GM18907 (cell line): ENCODE data around the gene FRMD1.

ENCODE experiments used
- ATAC-seq: cut with Tn5 transposase; IDR thresholded peaks from one replicate; pipeline ENCODE4 v1.9.1; 2021; ENCODE audit warnings: mild to moderate bottlenecking, moderate library complexity; ENCODE audit not compliant: unreplicated experiment

Gene FRMD1

DNA sequence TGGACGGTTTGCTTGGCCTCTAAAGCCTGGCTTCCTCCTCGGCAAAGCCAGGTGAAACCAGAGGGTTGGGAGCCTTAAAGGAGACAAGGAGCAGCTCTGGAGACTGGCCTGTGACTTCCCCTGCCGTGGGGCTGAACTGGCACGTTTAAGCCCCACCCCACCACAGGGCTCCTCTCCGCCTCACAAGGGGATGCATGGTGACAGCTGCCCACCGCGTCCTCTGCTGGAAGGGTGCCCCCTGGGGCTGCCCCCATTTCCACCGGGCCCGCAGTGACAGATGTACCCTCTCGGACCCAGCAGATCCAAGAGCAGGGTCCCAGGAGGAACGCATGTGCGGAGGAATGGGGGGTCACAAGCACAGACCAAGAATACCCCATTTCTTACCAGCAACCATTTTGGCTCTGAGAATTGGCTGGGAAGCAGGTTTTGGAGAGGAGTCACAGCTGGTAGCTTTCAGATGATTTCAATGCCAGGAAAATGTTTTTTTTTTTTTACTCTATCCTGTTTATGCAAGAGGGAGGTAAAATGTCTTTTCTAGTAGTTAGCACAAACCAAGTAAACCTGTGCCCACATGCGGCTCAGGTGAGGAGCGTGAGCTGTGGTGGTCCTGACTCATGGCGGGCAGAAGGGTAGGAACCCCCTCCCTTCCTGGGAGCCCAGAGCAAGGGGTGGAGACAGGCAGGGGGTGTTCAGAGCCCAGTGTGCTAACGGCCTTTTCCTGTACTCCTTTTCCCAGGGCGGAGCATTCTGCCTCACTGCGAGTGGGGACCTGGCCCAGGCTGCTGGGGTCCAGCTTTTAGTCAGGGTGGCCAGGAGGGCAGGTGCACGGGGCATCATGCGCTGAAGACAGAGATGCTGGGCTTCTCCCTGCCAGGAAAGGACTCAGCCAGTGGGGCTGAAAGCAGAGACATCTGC, 33.0 kb downstream of the FRMD1 start:
- no peak for ATAC-seq

DNA sequence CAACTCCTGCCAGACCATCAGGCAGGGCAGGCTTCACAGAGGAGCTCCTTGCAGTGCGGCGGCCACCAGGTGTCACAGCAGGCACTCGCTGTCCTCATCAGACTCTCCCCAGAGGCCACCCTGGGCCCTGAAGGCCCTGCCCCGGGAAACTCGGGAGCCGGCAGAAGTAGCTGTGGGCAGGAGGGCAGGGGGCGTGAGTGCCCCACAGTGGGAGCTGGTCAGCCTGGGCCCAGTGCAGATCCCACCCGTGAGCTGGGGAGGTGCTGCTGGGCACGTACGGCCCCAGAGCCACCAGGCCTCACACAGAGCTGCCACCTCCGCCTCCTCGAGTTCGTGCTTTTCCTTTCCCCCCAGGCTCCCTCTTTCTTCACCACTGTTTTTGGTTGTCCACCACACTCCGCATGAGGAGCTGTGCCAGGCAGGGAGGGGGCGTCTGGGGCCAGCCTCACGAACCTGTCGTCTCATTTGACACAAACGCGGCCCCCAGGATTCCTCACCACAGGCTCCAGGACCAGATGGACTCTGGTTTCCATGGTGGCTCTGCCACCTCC, 33.8 kb downstream of the FRMD1 start:
- ATAC-seq: no peak

DNA sequence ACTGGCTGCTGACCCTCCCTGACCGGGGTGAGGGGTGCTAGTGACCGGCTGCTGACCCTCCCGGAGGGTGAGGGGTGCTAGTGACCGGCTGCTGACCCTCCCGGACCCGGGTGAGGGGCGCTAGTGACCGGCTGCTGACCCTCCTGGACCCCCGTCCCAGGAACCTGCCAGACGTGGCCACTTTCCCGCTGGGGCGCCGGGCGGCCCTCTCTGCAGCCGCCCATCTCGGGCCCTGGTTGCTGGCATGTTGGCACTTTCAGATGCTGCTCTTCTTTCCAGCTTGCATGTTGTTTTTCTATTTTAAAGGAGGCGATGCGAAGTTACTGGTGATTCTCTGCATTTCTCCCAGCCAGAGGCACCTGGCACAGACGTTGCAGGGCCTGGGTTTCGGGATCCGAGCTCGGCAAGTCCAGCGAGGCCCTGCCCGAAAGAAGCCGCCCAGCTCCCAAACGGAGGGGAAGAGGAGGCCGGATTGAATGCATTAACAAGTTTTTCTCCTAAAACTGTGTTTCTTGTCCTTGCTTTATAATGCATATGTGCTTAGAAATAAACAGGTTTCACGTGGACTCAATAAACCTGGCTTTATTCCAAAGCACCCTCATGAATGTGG, 34.4 kb downstream of the FRMD1 start:
- ATAC-seq: no peak

DNA sequence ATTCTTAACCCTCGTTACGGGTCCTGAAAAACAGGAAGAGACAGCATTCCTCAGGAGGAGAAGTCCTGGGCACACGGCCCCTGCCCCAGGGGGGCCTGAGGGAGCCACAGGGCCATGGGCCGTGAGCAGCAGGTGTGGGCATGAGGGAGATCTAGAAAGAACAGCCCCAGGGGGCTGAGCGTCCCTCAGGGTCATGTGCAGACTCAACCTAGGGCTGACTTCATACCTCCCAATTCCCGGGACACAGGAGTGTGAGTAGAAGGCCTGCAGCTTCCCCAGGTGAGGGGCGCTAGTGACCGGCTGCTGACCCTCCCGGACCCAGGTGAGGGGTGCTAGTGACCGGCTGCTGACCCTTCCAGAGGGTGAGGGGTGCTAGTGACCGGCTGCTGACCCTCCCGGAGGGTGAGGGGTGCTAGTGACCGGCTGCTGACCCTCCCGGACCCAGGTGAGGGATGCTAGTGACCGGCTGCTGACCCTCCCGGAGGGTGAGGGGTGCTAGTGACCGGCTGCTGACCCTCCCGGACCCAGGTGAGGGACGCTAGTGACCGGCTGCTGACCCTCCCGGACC, 35.1 kb downstream of the FRMD1 start:
- ATAC-seq: no peak

DNA sequence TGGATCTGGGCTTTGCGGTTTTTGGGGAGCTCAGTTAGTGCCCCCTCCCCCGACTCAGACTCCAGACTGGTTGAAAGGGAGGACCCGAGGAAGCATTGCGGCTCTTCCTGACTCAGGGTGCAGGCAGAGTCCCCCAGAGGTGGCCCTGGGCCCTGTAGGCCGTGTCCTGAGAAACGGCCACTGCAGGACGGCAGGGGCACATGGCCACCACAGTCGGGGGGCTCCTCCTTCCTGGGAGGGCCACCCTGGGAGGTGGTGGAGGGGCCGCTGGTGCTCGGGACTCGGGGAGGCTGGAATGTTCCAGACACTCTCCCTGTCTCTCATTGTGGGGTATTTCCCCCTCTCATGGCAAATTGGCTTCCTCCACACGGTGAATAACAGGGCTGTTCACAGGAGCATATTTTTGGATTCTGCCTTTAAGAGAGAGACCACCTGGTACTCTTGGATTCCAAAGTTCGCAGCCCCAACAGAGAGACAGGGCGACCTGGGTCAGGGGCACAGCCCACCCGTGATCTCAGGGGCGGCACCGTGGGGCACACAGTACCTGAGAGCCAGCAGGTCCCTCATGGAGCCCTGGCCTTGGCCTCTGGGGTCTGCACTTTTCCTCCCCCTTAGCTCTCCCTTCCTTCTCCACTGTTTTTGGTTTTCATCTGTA, 35.7 kb downstream of the FRMD1 start:
- ATAC-seq: no peak

DNA sequence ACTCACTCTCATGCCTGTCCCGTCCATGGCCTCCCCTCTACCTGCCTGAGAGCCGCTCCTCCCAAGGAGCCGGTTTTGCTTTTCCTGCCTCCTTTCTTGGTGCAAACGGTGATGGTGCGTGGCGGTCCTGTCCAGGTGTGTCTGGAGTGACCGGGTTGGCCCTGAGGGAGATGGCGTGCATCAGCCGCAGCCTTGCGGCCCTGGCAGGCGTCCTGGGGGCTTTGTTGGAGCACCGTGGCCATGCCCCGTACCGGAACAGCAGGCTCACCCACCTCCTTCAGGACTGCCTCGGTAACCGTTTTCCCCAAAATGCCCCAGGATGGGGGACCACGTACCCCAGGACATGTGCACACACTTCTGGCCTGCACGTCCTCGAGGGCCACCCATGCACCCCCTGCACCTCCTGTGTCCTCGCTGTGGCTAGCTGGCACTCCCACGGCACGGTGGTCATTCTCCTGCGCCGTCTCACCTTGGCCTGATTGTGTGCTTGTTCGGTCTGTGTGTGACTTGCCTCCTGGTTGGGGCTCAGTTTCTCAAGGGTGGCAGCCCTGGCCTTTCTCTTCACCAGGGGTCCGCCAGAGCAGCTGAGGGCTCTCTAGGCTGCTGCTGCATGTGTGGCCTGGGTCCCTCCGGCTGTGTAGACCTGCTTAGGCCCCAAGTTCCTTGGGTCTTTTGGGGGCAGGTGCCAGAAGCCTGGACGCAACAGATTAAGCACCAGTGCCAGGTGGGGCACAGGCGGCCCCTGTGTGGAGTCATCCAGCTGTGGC, 36.4 kb downstream of the FRMD1 start:
- no peak for ATAC-seq

DNA sequence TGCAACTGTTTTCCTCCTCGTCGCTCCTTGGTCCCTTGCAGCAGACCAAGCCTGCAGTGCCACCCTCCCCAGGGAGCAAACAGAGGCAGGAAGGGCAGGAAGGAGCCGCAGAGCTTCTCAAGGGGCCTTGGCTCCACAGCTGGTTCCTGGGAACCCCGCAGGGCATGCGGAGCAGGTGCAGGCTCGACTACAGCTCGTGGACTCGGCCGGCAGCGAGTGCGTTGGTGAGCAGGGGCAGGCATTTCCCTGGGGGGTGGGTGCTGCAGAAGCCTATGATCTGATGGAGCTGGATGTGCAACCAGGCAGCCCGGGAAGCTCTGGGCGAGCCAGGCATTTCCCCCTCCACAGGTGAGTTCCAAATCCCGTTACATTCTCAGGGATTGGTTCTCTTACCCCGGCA, 37.1 kb downstream of the FRMD1 start:
- no peak for ATAC-seq

DNA sequence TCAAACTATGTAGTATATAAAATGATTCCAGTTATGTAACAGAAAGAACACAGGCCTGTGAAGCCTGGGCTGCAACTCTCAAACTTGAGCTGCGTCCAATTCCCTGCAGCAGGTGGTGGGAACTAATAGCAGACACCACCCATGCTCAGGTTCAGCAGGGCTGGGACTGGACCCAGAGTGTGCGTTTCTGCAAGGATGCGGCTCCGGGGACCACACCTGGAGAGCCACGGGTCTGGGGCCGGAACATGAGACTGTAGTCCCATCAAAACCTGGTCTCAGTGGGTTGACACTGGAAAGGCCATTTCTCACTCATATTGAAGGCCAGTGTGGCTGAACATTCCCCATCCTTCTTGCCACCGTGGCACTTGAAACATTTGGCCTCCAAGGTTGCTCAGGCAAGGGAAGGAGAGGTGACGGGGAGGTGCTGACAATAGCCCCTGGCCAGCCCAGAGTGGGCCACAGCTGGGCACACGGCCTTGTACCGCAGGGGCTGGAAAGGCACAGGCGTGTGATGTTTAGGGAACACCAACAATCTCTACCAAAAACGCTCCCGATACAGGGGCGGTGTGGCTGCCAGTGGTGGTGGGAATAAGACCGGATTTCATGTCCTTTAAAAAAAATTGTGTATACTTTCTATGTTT, 38.0 kb downstream of the FRMD1 start:
- ATAC-seq: no peak

DNA sequence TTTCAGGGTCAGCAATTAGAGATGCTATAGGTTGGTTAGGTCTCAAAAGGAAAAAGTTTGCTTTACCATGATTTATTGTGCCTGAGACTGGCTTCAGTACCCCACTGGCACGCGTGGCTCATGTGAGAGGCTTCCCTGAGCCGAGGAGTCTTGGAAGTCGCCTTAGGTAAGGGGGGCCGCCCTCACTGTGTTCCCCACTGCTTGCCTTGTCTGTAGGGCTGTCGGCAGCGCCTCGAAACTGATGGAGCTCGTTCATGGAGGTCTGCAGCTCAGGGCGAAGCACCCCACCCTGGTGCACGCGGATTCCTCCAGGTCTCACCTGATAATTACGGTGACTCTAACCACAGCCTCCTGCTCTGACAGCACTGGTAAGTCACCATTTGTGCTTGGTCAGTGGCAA, 39.2 kb downstream of the FRMD1 start:
- ATAC-seq: no peak

DNA sequence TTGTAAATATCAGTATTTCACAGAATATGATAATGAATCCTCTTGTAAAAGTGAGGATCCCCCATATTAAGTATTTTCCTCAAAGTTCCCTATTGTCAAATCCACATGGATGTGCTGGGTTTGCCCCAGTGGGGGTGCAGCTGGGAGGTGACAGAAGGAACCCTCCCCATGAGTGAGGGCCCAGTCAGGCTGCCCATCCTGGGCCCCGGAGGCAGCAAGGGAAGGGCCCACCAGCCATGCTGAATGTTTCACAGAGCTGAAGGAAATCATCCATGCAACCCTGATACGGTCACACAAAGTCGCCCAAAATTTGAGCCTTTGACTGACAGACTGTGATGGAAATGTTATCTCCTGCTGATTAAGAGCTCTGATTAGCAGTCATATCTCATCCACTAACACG, 39.7 kb downstream of the FRMD1 start:
- no peak for ATAC-seq

DNA sequence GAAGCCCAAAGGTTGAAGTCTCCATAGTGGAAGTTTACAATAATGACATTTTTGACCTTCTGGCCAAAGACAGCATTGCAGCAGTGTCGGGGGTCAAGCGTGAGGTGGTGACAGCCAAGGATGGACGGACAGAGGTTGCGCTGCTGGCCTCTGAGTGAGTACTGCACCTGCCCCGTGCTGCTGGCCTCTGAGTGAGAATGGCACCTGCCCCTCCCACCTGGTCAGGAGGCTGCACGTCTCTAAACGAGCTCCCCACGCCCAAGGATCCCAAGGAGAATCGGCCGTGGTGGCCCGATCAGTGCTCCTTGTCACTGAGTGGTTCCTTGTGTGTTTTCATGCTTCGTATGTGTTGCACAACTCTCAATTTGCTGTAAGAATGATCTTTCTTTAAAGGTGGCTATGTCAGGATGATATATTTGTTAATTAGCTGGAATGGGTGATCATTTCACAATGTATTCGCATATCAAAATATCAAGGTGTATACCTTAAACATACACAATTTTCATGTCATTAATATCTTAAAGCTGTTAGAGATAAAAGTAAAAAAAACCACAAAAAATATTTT, 40.4 kb downstream of the FRMD1 start:
- ATAC-seq: no peak

DNA sequence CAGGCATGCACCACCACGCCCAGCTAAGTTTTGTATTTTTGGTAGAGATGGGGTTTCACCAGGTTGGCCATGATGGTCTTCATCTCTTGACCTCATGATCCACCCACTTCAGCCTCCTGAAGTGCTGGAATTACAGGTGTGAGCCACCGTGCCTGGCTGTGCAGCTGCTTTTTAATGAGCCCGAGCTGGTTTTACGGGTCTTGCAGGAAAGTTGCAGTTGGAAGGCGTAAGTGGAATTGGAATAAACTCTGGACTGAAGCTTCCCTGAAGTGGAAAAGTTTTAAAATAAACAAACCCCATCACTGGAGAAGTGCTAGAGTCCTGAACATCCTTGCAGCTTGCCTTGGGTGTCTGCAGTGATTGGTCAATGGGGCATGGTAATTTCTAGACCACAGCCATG, 41.2 kb downstream of the FRMD1 start:
- ATAC-seq: no peak

DNA sequence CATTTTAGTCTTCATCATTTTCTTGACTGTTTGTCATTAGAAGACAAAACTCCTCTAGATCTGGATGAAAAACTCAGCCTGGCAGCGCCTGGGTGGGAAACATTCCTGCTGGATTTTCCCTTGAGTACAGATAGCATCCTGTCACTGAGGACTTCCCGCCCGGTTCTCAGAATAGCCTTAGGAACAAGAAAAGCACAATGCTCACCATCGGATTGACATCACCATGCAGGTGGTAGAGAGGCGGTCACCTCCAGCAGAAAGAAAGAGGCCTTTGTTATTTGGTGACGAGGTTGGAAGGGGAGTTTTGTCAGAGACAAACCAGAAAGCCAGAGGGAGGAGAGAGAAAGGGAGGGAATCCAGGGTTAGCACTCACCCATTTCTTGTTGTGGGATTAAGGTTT, 41.8 kb downstream of the FRMD1 start:
- ATAC-seq: no peak

DNA sequence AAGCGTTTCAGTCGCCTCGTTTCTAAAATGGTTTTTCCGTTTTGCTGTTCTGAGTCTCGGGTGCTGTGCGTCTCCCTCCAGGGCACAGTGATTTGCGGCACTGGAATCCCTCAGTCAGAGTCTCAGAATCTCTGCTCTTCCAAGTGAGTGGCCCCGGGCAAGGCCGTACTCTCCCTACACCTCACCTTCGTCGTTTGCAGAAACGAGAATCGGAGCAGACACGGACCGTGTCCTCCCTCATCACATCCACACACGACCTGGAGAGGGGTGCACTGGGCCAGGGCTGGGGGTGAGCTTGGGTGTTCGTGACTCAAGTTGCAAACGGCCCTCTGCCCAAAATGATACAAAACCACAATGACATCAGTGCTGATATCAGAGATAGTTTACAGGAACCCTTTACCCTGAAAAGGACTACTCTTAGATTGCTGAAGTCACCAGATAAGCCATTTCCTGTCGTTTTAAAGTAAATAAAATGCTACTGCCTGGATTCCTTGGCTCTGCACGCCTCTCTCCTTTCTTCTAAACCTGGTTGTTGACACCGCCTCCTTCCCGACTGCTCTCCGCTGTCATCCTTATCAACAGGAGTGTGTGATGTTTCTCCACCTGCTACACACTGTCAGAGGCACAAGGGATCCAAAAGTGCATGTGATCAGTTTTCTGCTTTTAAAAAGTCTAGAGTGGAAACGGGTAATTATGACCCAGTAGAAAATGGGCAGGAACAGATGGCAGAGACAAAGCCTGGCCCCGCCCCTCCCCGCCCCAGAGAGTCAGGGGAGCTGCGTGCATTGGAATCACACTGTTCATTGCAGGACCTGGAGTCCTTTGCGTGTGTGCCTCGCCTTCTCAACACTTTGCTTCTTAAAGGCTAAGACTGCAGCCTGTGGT, 43.1 kb downstream of the FRMD1 start:
- no peak for ATAC-seq

DNA sequence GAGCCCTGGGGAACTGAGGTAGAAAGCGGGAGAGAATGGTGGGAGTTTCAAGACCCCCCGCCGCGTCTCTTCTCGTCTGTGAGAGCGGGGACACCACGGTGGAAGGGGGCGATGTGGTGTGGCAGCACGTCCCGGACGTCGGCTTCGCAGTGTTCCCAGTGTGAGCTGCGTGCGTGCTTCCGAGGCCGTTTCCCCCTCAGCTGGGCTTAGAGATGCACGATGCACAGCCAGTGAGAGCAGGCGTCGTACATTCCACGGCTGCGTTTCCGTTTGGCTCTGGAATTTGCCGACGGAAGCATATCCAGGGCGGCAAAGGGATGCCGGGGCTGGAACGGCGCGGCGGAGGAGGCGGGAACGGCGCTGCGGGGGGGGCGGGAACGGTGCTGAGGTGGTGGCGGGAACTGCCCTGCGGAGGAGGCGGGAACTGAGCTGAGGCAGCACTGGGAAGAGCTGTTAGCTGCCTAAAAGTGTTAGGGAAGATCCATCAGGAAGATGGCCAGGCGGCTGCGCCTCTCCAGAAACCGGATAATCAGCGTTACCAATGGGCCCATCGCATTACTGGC, 43.8 kb downstream of the FRMD1 start:
- ATAC-seq: no peak

DNA sequence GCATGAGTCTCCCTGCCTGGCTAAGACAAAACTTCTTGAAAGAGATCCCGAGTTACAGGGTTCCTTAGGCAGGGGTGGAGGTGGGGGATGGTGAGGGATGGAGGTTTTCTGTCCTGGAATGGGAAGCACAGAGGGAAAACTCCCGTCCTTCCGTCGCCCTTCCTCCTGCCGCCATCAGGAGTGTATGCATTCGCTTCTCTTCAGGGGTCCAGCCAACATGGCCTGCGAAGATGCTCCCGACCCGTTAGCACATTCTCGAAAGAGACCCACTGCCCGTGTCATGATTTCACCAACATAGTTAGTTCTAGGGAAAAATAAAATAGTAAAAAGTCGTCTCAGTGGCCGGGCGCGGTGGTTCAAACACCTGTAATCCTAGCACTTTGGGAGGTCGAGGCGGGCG, 44.5 kb downstream of the FRMD1 start:
- ATAC-seq: no peak

DNA sequence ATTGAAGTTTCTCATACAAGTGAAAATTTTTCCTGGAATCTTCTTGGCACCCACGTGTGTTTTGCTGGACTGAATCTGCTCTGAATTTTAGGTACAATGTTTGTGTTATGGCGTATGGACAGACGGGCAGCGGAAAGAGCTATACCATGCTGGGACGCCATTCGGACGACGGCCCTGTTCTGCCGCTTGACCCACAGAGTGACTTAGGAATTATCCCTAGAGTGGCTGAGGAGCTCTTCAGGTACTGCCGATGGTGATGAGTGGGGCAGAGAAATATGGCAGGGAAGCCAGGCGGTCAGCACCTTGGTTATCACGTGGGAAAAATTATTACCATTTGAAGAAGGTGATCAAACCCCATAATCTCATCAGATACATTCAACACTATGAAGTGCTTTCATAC, 45.2 kb downstream of the FRMD1 start:
- ATAC-seq: no peak

DNA sequence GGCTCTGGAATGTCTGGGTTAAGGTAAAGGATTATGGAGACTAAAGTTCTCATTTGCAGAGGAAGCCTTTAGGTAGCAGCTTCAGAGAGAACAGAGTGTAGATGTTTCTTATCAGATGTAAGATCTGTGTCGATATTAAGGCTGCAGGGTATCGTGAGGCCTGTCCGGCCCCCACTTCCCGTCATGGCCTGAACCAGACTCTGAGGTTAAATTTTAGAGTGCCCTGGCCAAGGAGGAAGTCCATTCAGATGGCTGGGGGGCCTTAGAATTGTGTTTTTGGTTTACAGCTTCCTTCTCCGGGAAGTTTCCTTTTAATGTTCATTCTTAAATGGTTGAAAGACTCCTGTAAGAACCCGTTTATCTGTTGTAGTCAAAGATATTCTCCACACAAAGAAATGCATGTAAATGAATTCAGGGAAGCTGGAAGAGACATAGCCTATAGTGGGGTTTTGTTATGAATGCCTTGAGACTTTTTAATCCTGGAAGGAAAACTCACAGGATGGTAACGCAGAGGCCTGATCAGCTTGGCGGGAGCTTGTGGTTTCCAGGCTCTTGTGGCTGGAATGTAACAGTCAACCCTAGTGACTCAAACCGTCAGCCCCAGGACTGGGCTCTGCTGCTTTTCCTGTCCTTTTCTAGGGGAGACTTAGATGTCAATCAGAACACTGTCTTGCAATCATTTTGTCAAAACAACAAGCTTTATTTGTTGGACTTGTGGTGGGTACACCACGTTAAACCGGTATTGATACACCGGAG, 46.8 kb downstream of the FRMD1 start:
- no peak for ATAC-seq
